ENCODE results near the gene ANKH. TPM values are rescaled to one million over a fixed set of nuclear protein-coding genes. Genes with fewer than 3 reads are reported as not detected.

Gene ANKH
- total RNA-seq, 1 experiment from 2014 or later = 13.9 TPM

GRCh38 chr5:14781106-14781505, 90.5 kb downstream of the ANKH start:
- TF ChIP-seq EZH2 (IDR thresholded peaks at IDR 0.05; ENCODE audit: borderline replicate concordance, low read depth, low read length, poor library complexity, severe bottlenecking) = no peak
- TF ChIP-seq CTCF (conservative IDR thresholded peaks at IDR 0.05; ENCODE audit: low read depth, low read length) = no peak
- Histone ChIP-seq H3K27ac (ENCODE audit: low read depth, low read length, poor library complexity, severe bottlenecking) (no peak overlapping the region), H3K36me3 (ENCODE audit: insufficient read depth, low read length, poor library complexity, severe bottlenecking) (no peaks in the 10 kb centered on the region), H3K9me3 (ENCODE audit: low read depth, low read length, poor library complexity, severe bottlenecking) (no peaks in the 10 kb centered on the region), H3K4me1 (ENCODE audit: insufficient read depth, low read length, poor library complexity, severe bottlenecking) (no peaks in the 10 kb centered on the region), H3K4me3 (ENCODE audit: low read depth, low read length, poor library complexity, severe bottlenecking) (no peak overlapping the region), H3K27me3 (replicated peaks; ENCODE audit: insufficient read depth, low read depth, low read length, poor library complexity) (no peaks in the 10 kb centered on the region)
- BruUV-seq (replicated peaks) = no TSS peak
- CTCF ChIA-PET = no interaction called here
- POLR2A ChIA-PET (ENCODE audit: low non-redundant PET) = no interaction called here
- DNase-seq (ENCODE audit: low spot score) = no peak
- intact Hi-C loops (cut with micrococcal nuclease; ENCODE audit: unreplicated experiment) = no loop called here

GRCh38 chr5:14779975-14780374, 91.6 kb downstream of the ANKH start:
- CTCF ChIA-PET = no interaction called here
- intact Hi-C loops (cut with micrococcal nuclease; ENCODE audit: unreplicated experiment) = no loop called here
- BruUV-seq (replicated peaks) = no TSS peak

GRCh38 chr5:14778792-14779070, 92.8 kb downstream of the ANKH start:
- no peak for DNase-seq (ENCODE audit: low spot score)
- H3K4me1 ChIP-seq (ENCODE audit: insufficient read depth, low read length, poor library complexity, severe bottlenecking) = no peaks in the 10 kb centered on the region
- ChIA-PET POLR2A (ENCODE audit: low non-redundant PET) (no interaction called here), CTCF (no interaction called here)
- TF ChIP-seq EZH2 (IDR thresholded peaks at IDR 0.05; ENCODE audit: borderline replicate concordance, low read depth, low read length, poor library complexity, severe bottlenecking) = no peak
- TF ChIP-seq CTCF (conservative IDR thresholded peaks at IDR 0.05; ENCODE audit: low read depth, low read length) = no peak
- intact Hi-C loops (cut with micrococcal nuclease; ENCODE audit: unreplicated experiment) = no loop called here
- H3K27me3 ChIP-seq (replicated peaks; ENCODE audit: insufficient read depth, low read depth, low read length, poor library complexity) = no peaks in the 10 kb centered on the region
- H3K36me3 ChIP-seq (ENCODE audit: insufficient read depth, low read length, poor library complexity, severe bottlenecking) = no peaks in the 10 kb centered on the region
- H3K9me3 ChIP-seq (ENCODE audit: low read depth, low read length, poor library complexity, severe bottlenecking) = no peaks in the 10 kb centered on the region
- no TSS peak for BruUV-seq (replicated peaks)
- no peak overlapping the region for H3K27ac ChIP-seq (ENCODE audit: low read depth, low read length, poor library complexity, severe bottlenecking)
- no peak overlapping the region for H3K4me3 ChIP-seq (ENCODE audit: low read depth, low read length, poor library complexity, severe bottlenecking)

More at GRCh38 chr5:14779975-14780374, 91.6 kb downstream of the ANKH start:
- Histone ChIP-seq H3K27ac (ENCODE audit: low read depth, low read length, poor library complexity, severe bottlenecking) (no peak overlapping the region), H3K27me3 (replicated peaks; ENCODE audit: insufficient read depth, low read depth, low read length, poor library complexity) (no peaks in the 10 kb centered on the region), H3K36me3 (ENCODE audit: insufficient read depth, low read length, poor library complexity, severe bottlenecking) (no peaks in the 10 kb centered on the region), H3K4me1 (ENCODE audit: insufficient read depth, low read length, poor library complexity, severe bottlenecking) (no peaks in the 10 kb centered on the region), H3K4me3 (ENCODE audit: low read depth, low read length, poor library complexity, severe bottlenecking) (no peak overlapping the region), H3K9me3 (ENCODE audit: low read depth, low read length, poor library complexity, severe bottlenecking) (no peaks in the 10 kb centered on the region)
- no peak for DNase-seq (ENCODE audit: low spot score)
- TF ChIP-seq CTCF (conservative IDR thresholded peaks at IDR 0.05; ENCODE audit: low read depth, low read length) (no peak), EZH2 (IDR thresholded peaks at IDR 0.05; ENCODE audit: borderline replicate concordance, low read depth, low read length, poor library complexity, severe bottlenecking) (no peak)
- POLR2A ChIA-PET (ENCODE audit: low non-redundant PET) = no interaction called here
